Testis (tissue), 2 donors: Measurements from ENCODE around the gene ANGPT4.

Experiments
- CTCF ChIP-seq, 3 experiments: fragments of 450-650 bp in 2 of 3; fragments of 200-600 bp in 1 of 3; sonication (generic) in 1 of 3; IDR thresholded peaks; one replicate each; pipeline ENCODE4 v1.5.1; 2016 to 2019; ENCODE audit warnings: antibody characterized with exemption in 3 of 3, mild to moderate bottlenecking in 2 of 3, moderate library complexity in 1 of 3
- POLR2A ChIP-seq: fragments of 450-650 bp; IDR thresholded peaks from one replicate; pipeline ENCODE4 v1.6.1; 2017; ENCODE audit warnings: antibody characterized with exemption, mild to moderate bottlenecking, moderate library complexity

DNA sequence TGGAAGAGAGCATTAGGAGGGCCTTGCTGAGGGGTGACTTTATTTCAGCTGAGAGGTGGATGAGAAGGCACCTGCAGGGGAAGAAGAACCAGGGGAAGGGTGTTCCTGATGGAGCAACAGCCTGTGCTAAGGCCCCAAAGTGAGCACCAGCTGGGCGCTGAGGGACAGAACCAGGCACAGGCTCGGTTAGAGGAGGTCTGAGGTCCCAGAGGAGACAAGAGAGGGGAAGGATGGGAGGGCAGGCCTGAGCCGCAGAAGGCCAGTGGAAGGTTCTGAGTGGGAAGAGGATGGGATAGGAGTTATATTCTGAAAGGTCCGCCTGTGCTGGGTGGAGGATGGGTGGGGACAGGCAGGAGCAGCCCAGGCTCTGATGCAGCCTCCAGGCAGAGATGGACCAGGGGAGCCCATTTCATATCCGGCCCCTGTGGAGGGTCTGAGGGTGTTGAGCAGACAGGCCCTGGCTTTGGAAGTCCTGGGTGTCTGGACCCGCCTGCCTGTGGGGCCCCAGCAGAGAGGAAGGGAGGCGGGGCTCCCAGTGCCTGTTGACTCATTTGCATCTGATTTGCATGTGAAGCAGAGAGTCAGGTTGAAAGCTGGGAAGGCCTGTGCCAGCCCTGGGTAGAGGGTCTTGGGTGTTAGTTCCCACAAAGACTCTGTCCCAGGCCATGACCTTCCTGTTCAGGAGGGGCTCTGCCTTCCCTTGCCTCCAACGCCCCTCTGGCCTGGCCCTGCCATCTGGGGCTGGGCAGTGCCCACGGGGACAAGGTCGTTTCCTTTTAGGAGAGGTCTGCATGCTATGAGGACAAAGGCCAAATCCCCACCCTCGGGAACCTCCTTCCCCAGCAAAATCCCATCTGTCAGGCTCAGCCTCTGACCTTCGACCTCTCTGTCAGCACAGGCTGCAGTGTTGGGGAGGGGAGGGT is 93.2 kb downstream of the ANGPT4 start:
- TF ChIP-seq POLR2A (no peak), CTCF (IDR thresholded peaks at IDR 0.05) (no peak)
